GM12878 (cell line): ENCODE measurements around the gene ILKAP. TPM values are rescaled to one million over a fixed set of nuclear protein-coding genes. Genes with fewer than 3 reads are reported as not detected.

Experiments used
- ATAC-seq: fragments of 200-7000 bp; cut with Tn5 transposase; 3 replicates; pipeline ENCODE4 v1.9.1; 2020; ENCODE audit warnings: mild to moderate bottlenecking, moderate library complexity
- BruUV-seq: library from RNA; stranded (reverse); fragments of 400-500 nt; replicated peaks from 2 replicates; lab custom pipeline; 2021; lab: Mats Ljungman, UMichigan
- CTCF ChIA-PET: fragments of 300-600 bp; sonication (Branson Sonifier 250); formaldehyde crosslinking; extraction: SDS; loops from one replicate; lab custom pipeline; 2021; ENCODE audit warnings: inconsistent platforms; lab: Yijun Ruan, JAX
- POLR2A ChIA-PET: fragments of 350-600 bp; formaldehyde crosslinking; extraction: SDS; loops from one replicate; lab custom pipeline; 2021; ENCODE audit warnings: inconsistent platforms; lab: Charles Lee
- RAD21 ChIA-PET: fragments of 300-600 bp; sonication (Branson Sonifier 250); formaldehyde crosslinking; loops from one replicate; lab custom pipeline; 2023; ENCODE audit warnings: antibody characterized with exemption; ENCODE audit not compliant: unreplicated experiment; lab: Charles Lee
- SMC1A ChIA-PET: fragments of 300-600 bp; sonication (Branson Sonifier 250); formaldehyde crosslinking; loops from one replicate; lab custom pipeline; 2023; ENCODE audit not compliant: unreplicated experiment, uncharacterized antibody; lab: Charles Lee
- DNase-seq: peaks from one replicate; pipeline ENCODE4 v3.0.0-alpha.2; 2011; ENCODE audit warnings: low read depth, low spot score
- FAIRE-seq: peaks from 3 replicates; lab custom pipeline; 2011; peaks lifted over from hg19 to GRCh38; lab: Jason Lieb, UNC
- H2AFZ ChIP-seq: 2 replicates; pipeline ENCODE4 v1.6.0; 2011; ENCODE audit warnings: low read depth, low read length, control low read depth; ENCODE audit not compliant: control insufficient read depth
- H3K27ac ChIP-seq: 2 replicates; pipeline ENCODE4 v1.5.1; 2011; ENCODE audit warnings: control low read depth; ENCODE audit not compliant: control insufficient read depth, insufficient read depth
- H3K27me3 ChIP-seq, 2 experiments: replicated peaks in 1 of 2; 2 replicates each; pipeline versions ENCODE4 v1.6.0 to v1.6.1; 2011; ENCODE audit warnings: low read length in 1 of 2; ENCODE audit not compliant: control insufficient read depth in 2 of 2, insufficient read depth in 2 of 2
- H3K36me3 ChIP-seq, 2 experiments: 2 replicates each; pipeline ENCODE4 v1.5.1; 2011; ENCODE audit warnings: low read length in 1 of 2; ENCODE audit not compliant: control insufficient read depth in 2 of 2, insufficient read depth in 2 of 2
- H3K4me1 ChIP-seq: 2 replicates; pipeline ENCODE4 v1.6.1; 2011; ENCODE audit warnings: mild to moderate bottlenecking, low read length, moderate library complexity, mixed read lengths; ENCODE audit not compliant: control insufficient read depth, insufficient read depth
- H3K4me2 ChIP-seq: 2 replicates; pipeline ENCODE4 v1.6.0; 2011; ENCODE audit warnings: control low read depth; ENCODE audit not compliant: control insufficient read depth, insufficient read depth
- H3K4me3 ChIP-seq: fragments of 200-600 bp; sonication (generic); 2 replicates; pipeline ENCODE4 v1.5.1; 2016
- H3K79me2 ChIP-seq: 2 replicates; pipeline ENCODE4 v1.6.0; 2011; ENCODE audit warnings: low read length; ENCODE audit not compliant: control insufficient read depth, insufficient read depth
- H3K9ac ChIP-seq: 2 replicates; pipeline ENCODE4 v1.8.0; 2011; ENCODE audit warnings: low read length, control low read depth, mixed read lengths; ENCODE audit not compliant: control insufficient read depth, insufficient read depth
- H3K9me3 ChIP-seq: replicated peaks from 3 replicates; pipeline ENCODE4 v1.5.1; 2011; ENCODE audit warnings: mild to moderate bottlenecking, low read length; ENCODE audit not compliant: control insufficient read depth, insufficient read depth
- H4K20me1 ChIP-seq: 2 replicates; pipeline ENCODE4 v1.6.0; 2011; ENCODE audit not compliant: control insufficient read depth, insufficient read depth
- CEBPB ChIP-seq, 2 experiments: fragments of 150-350 bp in 1 of 2; IDR thresholded peaks; 2 replicates each; pipeline ENCODE4 v1.6.1; 2012 to 2014; ENCODE audit warnings: low read depth in 2 of 2, low read length in 2 of 2, borderline replicate concordance in 1 of 2, inconsistent platforms in 1 of 2
- CREM ChIP-seq: IDR thresholded peaks from 2 replicates; pipeline ENCODE4 v1.6.1; 2014; ENCODE audit warnings: antibody characterized with exemption, low read depth
- GATAD2B ChIP-seq: fragments of 450-650 bp; conservative IDR thresholded peaks from 2 replicates; pipeline ENCODE4 v1.6.1; 2017; ENCODE audit warnings: low read depth, mild to moderate bottlenecking, moderate library complexity
- HDAC2 ChIP-seq: fragments of 200-600 bp; sonication (generic); IDR thresholded peaks from 2 replicates; pipeline ENCODE4 v1.6.1; 2017
- IRF4 ChIP-seq: IDR thresholded peaks from 2 replicates; pipeline ENCODE4 v1.6.1; 2011; ENCODE audit warnings: low read depth, low read length
- NFYA ChIP-seq: IDR thresholded peaks from 2 replicates; pipeline ENCODE4 v1.6.1; 2011; ENCODE audit warnings: low read depth, mild to moderate bottlenecking, low read length, improper control_type of control experiment, borderline replicate concordance
- POLR2A ChIP-seq: IDR thresholded peaks from 2 replicates; pipeline ENCODE4 v1.6.1; 2011; ENCODE audit warnings: low read depth, mild to moderate bottlenecking, low read length
- POU2F2 ChIP-seq: IDR thresholded peaks from 3 replicates; pipeline ENCODE4 v1.6.1; 2011; ENCODE audit warnings: low read depth, mild to moderate bottlenecking, low read length, borderline replicate concordance
- RAD21 ChIP-seq: IDR thresholded peaks from 2 replicates; pipeline ENCODE4 v1.6.1; 2011; ENCODE audit warnings: mild to moderate bottlenecking, low read depth, low read length, moderate library complexity; ENCODE audit not compliant: insufficient read depth
- RAD51 ChIP-seq: fragments of 450-650 bp; IDR thresholded peaks from 2 replicates; pipeline ENCODE4 v1.6.1; 2016; ENCODE audit warnings: moderate library complexity, mild to moderate bottlenecking, inconsistent platforms
- RBBP5 ChIP-seq: fragments of 200-600 bp; sonication (generic); conservative IDR thresholded peaks from 2 replicates; pipeline ENCODE4 v1.6.1; 2016
- SMAD1 ChIP-seq: fragments of 450-650 bp; IDR thresholded peaks from 2 replicates; pipeline ENCODE4 v1.6.1; 2018; ENCODE audit warnings: mild to moderate bottlenecking, low read depth; ENCODE audit not compliant: partially characterized antibody
- SUPT20H ChIP-seq: IDR thresholded peaks from 2 replicates; pipeline ENCODE4 v1.6.1; 2011; ENCODE audit warnings: low read depth, mild to moderate bottlenecking, low read length, moderate library complexity, borderline replicate concordance; ENCODE audit not compliant: control insufficient read depth
- TARDBP ChIP-seq: IDR thresholded peaks from 2 replicates; pipeline ENCODE4 v1.6.1; 2016; ENCODE audit warnings: borderline replicate concordance
- WGBS: methylation state at CpG from one replicate; pipeline ENCODE4 v1.1.6; 2016; ENCODE audit warnings: low lambda C conversion rate; ENCODE audit not compliant: insufficient replicate concordance, insufficient coverage; ENCODE audit errors: missing lambda C conversion rate; 5-methylcytosine and 5-hydroxymethylcytosine counted together
- in situ Hi-C: fragments of 300-500 bp; cut with MboI; formaldehyde crosslinking; loops from 9 replicates; pipeline ENCODE4 v1.14.3; 2018; ENCODE audit warnings: mixed read lengths
- intact Hi-C: fragments of 100-400 bp; cut with micrococcal nuclease; formaldehyde crosslinking; loops from one replicate; pipeline ENCODE4 v1.14.2; 2022; ENCODE audit not compliant: unreplicated experiment
- polyA plus RNA-seq, 11 experiments: library from polyadenylated mRNA; depleted of rRNA in 4 of 11; unstranded in 6 of 11; stranded (reverse) in 5 of 11; fragments of >200 nt; fragmentation: Nextera tagmentation in 4 of 11; fragmentation: Illumina TruSeq in 1 of 11; extraction: Ambion mirVana in 4 of 11; extraction: Trizol in 1 of 11; gene quantifications; 1 replicate in 1 of 11; 2 replicates in 10 of 11; pipeline versions ENCODE4 v1.2.1 to v1.2.3, GENCODE V29; 2011 to 2016; ENCODE audit warnings: inconsistent platforms in 2 of 11, missing spikeins in 2 of 11, low read depth in 1 of 11
- total RNA-seq, 4 experiments: library from RNA; depleted of rRNA in 3 of 4; stranded (reverse); fragments of >200 nt in 3 of 4; fragmentation: Illumina TruSeq in 1 of 4; extraction: Trizol in 1 of 4; gene quantifications; 2 replicates each; pipeline versions ENCODE4 v1.2.1 to v1.2.3, GENCODE V29; 2013 to 2021
- TF ChIP-seq, protein P1 (sequence below): fragments of 450-650 bp; conservative IDR thresholded peaks from 2 replicates; pipeline ENCODE4 v1.6.1; 2017; ENCODE audit warnings: mild to moderate bottlenecking, moderate library complexity
- TF ChIP-seq, protein P2 (sequence below): fragments of 450-650 bp; IDR thresholded peaks from 2 replicates; pipeline ENCODE4 v1.6.1; 2014; ENCODE audit warnings: mild to moderate bottlenecking
- TF ChIP-seq, protein P3 (sequence below): fragments of 450-650 bp; formaldehyde crosslinking; IDR thresholded peaks from 2 replicates; pipeline ENCODE4 v1.4.0; 2020; ENCODE audit warnings: mild to moderate bottlenecking, moderate library complexity

The ILKAP gene
- total and polyA plus RNA-seq, 10 of the 15 experiments (the other 5 are each of a cell fraction or from before 2014, with no cell fraction given): 4.2 to 65.3 (median 37.3) TPM

DNA sequence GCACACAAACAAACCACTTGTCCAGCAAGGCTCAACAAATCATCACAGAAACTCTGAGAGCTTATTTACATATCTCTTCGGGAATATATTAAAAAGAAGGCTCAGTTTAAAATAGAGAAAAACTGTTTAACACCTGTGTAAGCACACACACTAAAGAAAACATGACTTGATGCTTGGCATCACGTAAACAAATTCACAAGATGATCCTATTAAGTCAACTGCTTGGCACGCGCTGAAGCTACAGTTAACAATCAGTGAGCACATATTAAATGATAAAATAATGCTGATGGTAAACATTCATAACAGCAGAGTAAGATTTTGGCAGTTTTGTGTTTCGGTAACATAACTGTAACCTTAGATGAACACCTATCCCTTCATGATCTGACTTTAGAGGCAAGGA, 40.7 kb upstream of the ILKAP start:
- no TSS peak for BruUV-seq
- Histone ChIP-seq H3K4me2 (no peak overlapping the region), H3K27ac (no peak overlapping the region), H2AFZ (no peak overlapping the region), H3K79me2 (no peaks in the 10 kb centered on the region), H3K4me3 (no peak overlapping the region), H4K20me1 (no peaks in the 10 kb centered on the region), H3K4me1 (0 out of 2 replicates have a peak, but pooled peaks cover 3% of the 10 kb centered on the region), H3K36me3 (peaks cover 0 to 4% of the 10 kb centered on the region in 2 experiments; a peak in 2 of 4 replicates), H3K9me3 (no peaks in the 10 kb centered on the region), H3K27me3 (no peaks in the 10 kb centered on the region; a peak in 2 of 4 replicates), H3K9ac (no peak overlapping the region)
- POLR2A ChIA-PET: interaction anchor here (0.6 kb wide), 1 partner anchor 253 kb away, joined by 4 read pairs; no protein-coding TSS in a partner anchor
- FAIRE-seq: peak; percentile 13
- no peak for ATAC-seq
- RAD21 ChIA-PET: no interaction called here
- in situ Hi-C loops (no loop called here), intact Hi-C loops (loop anchor here (5.0 kb wide), 1 partner anchor 42 kb away; the partner anchor contains the start of gene ILKAP)
- DNase-seq: no peak
- CTCF ChIA-PET: interaction anchor here (1.1 to 2.2 kb wide), 2 partner anchors 11 to 19 kb away, joined by 4 to 5 read pairs; no protein-coding TSS in a partner anchor
- 79% methylated on average over 5 of the region's 5 CpGs for WGBS
- SMC1A ChIA-PET: no interaction called here
- TF ChIP-seq HDAC2: no peak
- no peak for TF ChIP-seq SUPT20H
- no peak for TF ChIP-seq GATAD2B
- TF ChIP-seq POLR2A: no peak
- TF ChIP-seq NFYA: no peak
- no peak for TF ChIP-seq RAD51
- TF ChIP-seq, protein P1, sequence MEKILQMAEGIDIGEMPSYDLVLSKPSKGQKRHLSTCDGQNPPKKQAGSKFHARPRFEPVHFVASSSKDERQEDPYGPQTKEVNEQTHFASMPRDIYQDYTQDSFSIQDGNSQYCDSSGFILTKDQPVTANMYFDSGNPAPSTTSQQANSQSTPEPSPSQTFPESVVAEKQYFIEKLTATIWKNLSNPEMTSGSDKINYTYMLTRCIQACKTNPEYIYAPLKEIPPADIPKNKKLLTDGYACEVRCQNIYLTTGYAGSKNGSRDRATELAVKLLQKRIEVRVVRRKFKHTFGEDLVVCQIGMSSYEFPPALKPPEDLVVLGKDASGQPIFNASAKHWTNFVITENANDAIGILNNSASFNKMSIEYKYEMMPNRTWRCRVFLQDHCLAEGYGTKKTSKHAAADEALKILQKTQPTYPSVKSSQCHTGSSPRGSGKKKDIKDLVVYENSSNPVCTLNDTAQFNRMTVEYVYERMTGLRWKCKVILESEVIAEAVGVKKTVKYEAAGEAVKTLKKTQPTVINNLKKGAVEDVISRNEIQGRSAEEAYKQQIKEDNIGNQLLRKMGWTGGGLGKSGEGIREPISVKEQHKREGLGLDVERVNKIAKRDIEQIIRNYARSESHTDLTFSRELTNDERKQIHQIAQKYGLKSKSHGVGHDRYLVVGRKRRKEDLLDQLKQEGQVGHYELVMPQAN: no peak
- TF ChIP-seq TARDBP: no peak
- no peak for TF ChIP-seq IRF4
- TF ChIP-seq, protein P2, sequence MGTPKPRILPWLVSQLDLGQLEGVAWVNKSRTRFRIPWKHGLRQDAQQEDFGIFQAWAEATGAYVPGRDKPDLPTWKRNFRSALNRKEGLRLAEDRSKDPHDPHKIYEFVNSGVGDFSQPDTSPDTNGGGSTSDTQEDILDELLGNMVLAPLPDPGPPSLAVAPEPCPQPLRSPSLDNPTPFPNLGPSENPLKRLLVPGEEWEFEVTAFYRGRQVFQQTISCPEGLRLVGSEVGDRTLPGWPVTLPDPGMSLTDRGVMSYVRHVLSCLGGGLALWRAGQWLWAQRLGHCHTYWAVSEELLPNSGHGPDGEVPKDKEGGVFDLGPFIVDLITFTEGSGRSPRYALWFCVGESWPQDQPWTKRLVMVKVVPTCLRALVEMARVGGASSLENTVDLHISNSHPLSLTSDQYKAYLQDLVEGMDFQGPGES: no peak
- TF ChIP-seq POU2F2: no peak
- no peak for TF ChIP-seq SMAD1
- no peak for TF ChIP-seq CEBPB (IDR thresholded peaks at IDR 0.05; ENCODE audit: borderline replicate concordance in 1 of 2, low read depth in 2 of 2, low read length in 2 of 2)
- TF ChIP-seq, protein P3, sequence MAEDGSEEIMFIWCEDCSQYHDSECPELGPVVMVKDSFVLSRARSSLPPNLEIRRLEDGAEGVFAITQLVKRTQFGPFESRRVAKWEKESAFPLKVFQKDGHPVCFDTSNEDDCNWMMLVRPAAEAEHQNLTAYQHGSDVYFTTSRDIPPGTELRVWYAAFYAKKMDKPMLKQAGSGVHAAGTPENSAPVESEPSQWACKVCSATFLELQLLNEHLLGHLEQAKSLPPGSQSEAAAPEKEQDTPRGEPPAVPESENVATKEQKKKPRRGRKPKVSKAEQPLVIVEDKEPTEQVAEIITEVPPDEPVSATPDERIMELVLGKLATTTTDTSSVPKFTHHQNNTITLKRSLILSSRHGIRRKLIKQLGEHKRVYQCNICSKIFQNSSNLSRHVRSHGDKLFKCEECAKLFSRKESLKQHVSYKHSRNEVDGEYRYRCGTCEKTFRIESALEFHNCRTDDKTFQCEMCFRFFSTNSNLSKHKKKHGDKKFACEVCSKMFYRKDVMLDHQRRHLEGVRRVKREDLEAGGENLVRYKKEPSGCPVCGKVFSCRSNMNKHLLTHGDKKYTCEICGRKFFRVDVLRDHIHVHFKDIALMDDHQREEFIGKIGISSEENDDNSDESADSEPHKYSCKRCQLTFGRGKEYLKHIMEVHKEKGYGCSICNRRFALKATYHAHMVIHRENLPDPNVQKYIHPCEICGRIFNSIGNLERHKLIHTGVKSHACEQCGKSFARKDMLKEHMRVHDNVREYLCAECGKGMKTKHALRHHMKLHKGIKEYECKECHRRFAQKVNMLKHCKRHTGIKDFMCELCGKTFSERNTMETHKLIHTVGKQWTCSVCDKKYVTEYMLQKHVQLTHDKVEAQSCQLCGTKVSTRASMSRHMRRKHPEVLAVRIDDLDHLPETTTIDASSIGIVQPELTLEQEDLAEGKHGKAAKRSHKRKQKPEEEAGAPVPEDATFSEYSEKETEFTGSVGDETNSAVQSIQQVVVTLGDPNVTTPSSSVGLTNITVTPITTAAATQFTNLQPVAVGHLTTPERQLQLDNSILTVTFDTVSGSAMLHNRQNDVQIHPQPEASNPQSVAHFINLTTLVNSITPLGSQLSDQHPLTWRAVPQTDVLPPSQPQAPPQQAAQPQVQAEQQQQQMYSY (CRISPR knock-in tag): no peak
- no peak for TF ChIP-seq RAD21
- no peak for TF ChIP-seq CREM
- TF ChIP-seq RBBP5: no peak
